ENCODE data around the gene LCE3B.

LCE3B gene

GRCh38 chr1:152656459-152656858 is 42.8 kb downstream of the LCE3B start:
- Histone ChIP-seq H3K27ac (no peak overlapping the region), H3K4me3 (no peak overlapping the region)
- TF ChIP-seq, protein P1, sequence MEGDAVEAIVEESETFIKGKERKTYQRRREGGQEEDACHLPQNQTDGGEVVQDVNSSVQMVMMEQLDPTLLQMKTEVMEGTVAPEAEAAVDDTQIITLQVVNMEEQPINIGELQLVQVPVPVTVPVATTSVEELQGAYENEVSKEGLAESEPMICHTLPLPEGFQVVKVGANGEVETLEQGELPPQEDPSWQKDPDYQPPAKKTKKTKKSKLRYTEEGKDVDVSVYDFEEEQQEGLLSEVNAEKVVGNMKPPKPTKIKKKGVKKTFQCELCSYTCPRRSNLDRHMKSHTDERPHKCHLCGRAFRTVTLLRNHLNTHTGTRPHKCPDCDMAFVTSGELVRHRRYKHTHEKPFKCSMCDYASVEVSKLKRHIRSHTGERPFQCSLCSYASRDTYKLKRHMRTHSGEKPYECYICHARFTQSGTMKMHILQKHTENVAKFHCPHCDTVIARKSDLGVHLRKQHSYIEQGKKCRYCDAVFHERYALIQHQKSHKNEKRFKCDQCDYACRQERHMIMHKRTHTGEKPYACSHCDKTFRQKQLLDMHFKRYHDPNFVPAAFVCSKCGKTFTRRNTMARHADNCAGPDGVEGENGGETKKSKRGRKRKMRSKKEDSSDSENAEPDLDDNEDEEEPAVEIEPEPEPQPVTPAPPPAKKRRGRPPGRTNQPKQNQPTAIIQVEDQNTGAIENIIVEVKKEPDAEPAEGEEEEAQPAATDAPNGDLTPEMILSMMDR (IDR thresholded peaks at IDR 0.05): no peak
- DNase-seq (ENCODE audit: low spot score): no peak

DNA sequence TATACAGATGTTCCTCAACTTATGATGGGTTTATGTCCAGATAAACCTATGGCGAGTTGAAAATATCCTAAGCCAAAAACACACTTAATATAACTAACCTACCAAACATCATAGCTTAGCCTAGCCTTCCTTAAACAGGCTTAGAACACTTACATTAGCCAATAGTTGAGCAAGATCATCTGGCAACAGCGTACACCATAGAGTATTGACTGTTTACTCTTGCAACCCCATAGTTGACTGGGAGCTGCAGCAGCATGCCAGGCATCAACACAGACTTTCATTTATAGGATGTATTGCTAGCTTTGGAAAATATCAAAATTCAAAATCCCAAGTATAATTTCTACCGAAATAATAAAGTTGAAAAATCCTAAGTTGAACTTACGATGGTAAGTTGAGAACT is 44.1 kb downstream of the LCE3B start:
- no peak for DNase-seq (ENCODE audit: low spot score)
- TF ChIP-seq, protein P1 (IDR thresholded peaks at IDR 0.05): no peak
- Histone ChIP-seq H3K27ac (no peak overlapping the region), H3K4me3 (no peak overlapping the region)

GRCh38 chr1:152658649-152659048 is 45.0 kb downstream of the LCE3B start:
- no peak overlapping the region for H3K27ac ChIP-seq
- DNase-seq (ENCODE audit: low spot score): no peak
- no peak overlapping the region for H3K4me3 ChIP-seq
- TF ChIP-seq, protein P1 (IDR thresholded peaks at IDR 0.05): no peak

DNA sequence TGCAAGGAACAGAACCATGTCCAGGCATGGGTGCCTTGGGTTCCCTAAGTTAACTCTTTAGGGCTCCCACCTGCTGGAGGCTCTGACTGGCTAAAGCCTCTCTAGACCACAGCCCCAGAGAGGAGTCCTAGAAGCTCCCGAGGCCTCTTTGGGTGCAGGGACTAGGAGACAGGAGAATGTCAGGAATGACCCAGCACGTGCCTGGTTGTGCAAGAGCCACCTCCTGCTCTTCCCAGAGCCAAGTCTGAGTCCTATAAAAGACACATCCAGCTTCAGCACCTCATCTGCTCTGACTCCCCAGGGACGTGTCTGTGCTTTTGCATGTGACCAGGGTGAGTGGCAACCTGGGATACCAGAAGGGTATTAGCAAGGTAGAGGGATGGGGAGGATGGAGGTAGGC is 49.5 kb downstream of the LCE3B start, which contains the start of gene LCE2D:
Gene LCE2D, plus strand, starts transcription at position 283 of the 400 bp plus-strand sequence. CDS start 726 bp downstream, outside the sequence.
- H3K4me3 ChIP-seq: no peak within 1 kb of the TSS
- DNase-seq (ENCODE audit: low spot score): no peak
- TF ChIP-seq, protein P1 (IDR thresholded peaks at IDR 0.05): no peak

More for the DNA sequence above, 49.5 kb downstream of the LCE3B start, which contains the start of gene LCE2D:
- no peak within 1 kb of the TSS for H3K27ac ChIP-seq

Measured in coronary artery (tissue), 2 donors.